H1 (cell line): Measurements from ENCODE around the gene TBC1D22A. TPM values are rescaled to one million over a fixed set of nuclear protein-coding genes. Genes with fewer than 3 reads are reported as not detected.

Source experiments
- CTCF ChIA-PET: fragments of 300-600 bp; sonication (Branson Sonifier 250); formaldehyde crosslinking; loops from one replicate; lab custom pipeline; 2021; ENCODE audit not compliant: partially characterized antibody; lab: Charles Lee
- POLR2A ChIA-PET: fragments of 300-600 bp; sonication (Branson Sonifier 250); formaldehyde crosslinking; loops from one replicate; lab custom pipeline; 2021; ENCODE audit warnings: inconsistent platforms; ENCODE audit not compliant: partially characterized antibody; lab: Charles Lee
- DNase-seq, 2 experiments: peaks; one replicate each; pipeline versions ENCODE4 v3.0.0 to v3.0.0-alpha.2; 2010 to 2022; ENCODE audit warnings: low spot score in 2 of 2, low read depth in 1 of 2, mixed read lengths in 1 of 2
- FAIRE-seq: peaks from 2 replicates; lab custom pipeline; 2011; peaks lifted over from hg19 to GRCh38; lab: Jason Lieb, UNC
- H2AFZ ChIP-seq: 2 replicates; pipeline ENCODE4 v1.8.1; 2012; ENCODE audit warnings: low read length, inconsistent platforms
- H2AK5ac ChIP-seq: 2 replicates; pipeline ENCODE4 v1.6.1; 2013; ENCODE audit warnings: low read depth, low read length
- H2BK120ac ChIP-seq: replicated peaks from 2 replicates; pipeline ENCODE3; 2013; ENCODE audit warnings: low read depth, low read length, inconsistent platforms
- H2BK12ac ChIP-seq: 2 replicates; pipeline ENCODE4 v1.6.1; 2013; ENCODE audit warnings: low read depth, low read length
- H2BK15ac ChIP-seq: 2 replicates; pipeline ENCODE4 v1.6.1; 2013; ENCODE audit warnings: low read length
- H2BK20ac ChIP-seq: 2 replicates; pipeline ENCODE4 v1.6.1; 2013; ENCODE audit warnings: low read length
- H2BK5ac ChIP-seq: 2 replicates; pipeline ENCODE4 v1.6.1; 2013; ENCODE audit warnings: low read depth, low read length
- H3K14ac ChIP-seq: 2 replicates; pipeline ENCODE4 v1.6.1; 2013; ENCODE audit warnings: inconsistent platforms; ENCODE audit not compliant: insufficient read length
- H3K18ac ChIP-seq: 2 replicates; pipeline ENCODE4 v1.6.1; 2013; ENCODE audit warnings: low read length; ENCODE audit errors: extremely low read depth
- H3K23ac ChIP-seq: 2 replicates; pipeline ENCODE4 v1.6.1; 2013; ENCODE audit warnings: inconsistent platforms; ENCODE audit not compliant: insufficient read length
- H3K23me2 ChIP-seq: 2 replicates; pipeline ENCODE4 v1.6.1; 2013; ENCODE audit warnings: low read depth, low read length
- H3K27ac ChIP-seq: 2 replicates; pipeline ENCODE4 v1.6.1; 2011; ENCODE audit warnings: low read depth, low read length, inconsistent platforms
- H3K27me3 ChIP-seq, 4 experiments: replicated peaks in 1 of 4; 1 replicate in 1 of 4; 2 replicates in 3 of 4; pipeline versions ENCODE4 v1.6.1 to v1.8.1; 2011 to 2013; ENCODE audit warnings: low read length in 3 of 4, mild to moderate bottlenecking in 3 of 4, inconsistent platforms in 2 of 4, mixed read lengths in 2 of 4, moderate library complexity in 1 of 4; ENCODE audit not compliant: control insufficient read depth in 3 of 4, insufficient read depth in 3 of 4; ENCODE audit errors: extremely low read depth in 1 of 4
- H3K36me3 ChIP-seq, 4 experiments: 2 replicates each; pipeline versions ENCODE4 v1.6.1 to v1.8.1; 2011 to 2013; ENCODE audit warnings: mild to moderate bottlenecking in 4 of 4, low read length in 3 of 4, moderate library complexity in 2 of 4, control low read depth in 1 of 4, inconsistent platforms in 1 of 4; ENCODE audit not compliant: insufficient read depth in 4 of 4, control insufficient read depth in 2 of 4
- H3K4ac ChIP-seq: replicated peaks from 2 replicates; pipeline ENCODE3; 2013; ENCODE audit warnings: low read length, low read depth, mixed read lengths, inconsistent platforms; ENCODE audit not compliant: insufficient read length
- H3K4me1 ChIP-seq, 4 experiments: replicated peaks in 1 of 4; 1 replicate in 1 of 4; 2 replicates in 3 of 4; pipeline versions ENCODE4 v1.6.1 to v1.8.1; 2011 to 2013; ENCODE audit warnings: low read length in 3 of 4, inconsistent platforms in 2 of 4, mixed read lengths in 1 of 4; ENCODE audit not compliant: insufficient read depth in 4 of 4, control insufficient read depth in 3 of 4
- H3K4me2 ChIP-seq, 2 experiments: 2 replicates each; pipeline versions ENCODE4 v1.6.1 to v1.8.1; 2011 to 2013; ENCODE audit warnings: low read depth in 2 of 2, low read length in 2 of 2, control low read depth in 1 of 2, inconsistent platforms in 1 of 2, mild to moderate bottlenecking in 1 of 2; ENCODE audit not compliant: insufficient read depth in 1 of 2
- H3K4me3 ChIP-seq, 4 experiments: fragments of 200-600, 300-600 bp in 1 of 4; sonication (generic), shearing (Covaris generic), sonication (Bioruptor Twin) in 1 of 4; 2 replicates each; pipeline versions ENCODE4 v1.5.1 to v1.8.1; 2011 to 2016; ENCODE audit warnings: low read length in 4 of 4, low read depth in 3 of 4, control low read depth in 2 of 4, inconsistent platforms in 2 of 4, mild to moderate bottlenecking in 2 of 4, mixed read lengths in 1 of 4, moderate library complexity in 1 of 4; ENCODE audit not compliant: insufficient read depth in 2 of 4; ENCODE audit errors: extremely low read depth in 1 of 4
- H3K56ac ChIP-seq: replicated peaks from 2 replicates; pipeline ENCODE3; 2013; ENCODE audit warnings: low read depth, mild to moderate bottlenecking, mixed read lengths, low read length, inconsistent platforms; ENCODE audit not compliant: insufficient read length
- H3K79me1 ChIP-seq: 2 replicates; pipeline ENCODE4 v1.6.1; 2013; ENCODE audit warnings: low read depth, low read length, control low read depth
- H3K79me2 ChIP-seq, 2 experiments: 2 replicates each; pipeline versions ENCODE4 v1.6.1 to v1.8.1; 2012 to 2013; ENCODE audit warnings: low read length in 2 of 2, mild to moderate bottlenecking in 2 of 2, inconsistent platforms in 1 of 2; ENCODE audit not compliant: insufficient read depth in 2 of 2, control insufficient read depth in 1 of 2
- H3K9ac ChIP-seq, 4 experiments: replicated peaks in 1 of 4; 1 replicate in 1 of 4; 2 replicates in 3 of 4; pipeline versions ENCODE4 v1.6.1 to v1.8.1; 2011 to 2013; ENCODE audit warnings: low read depth in 3 of 4, low read length in 3 of 4, control low read depth in 2 of 4, mild to moderate bottlenecking in 2 of 4, moderate library complexity in 2 of 4, inconsistent platforms in 1 of 4; ENCODE audit errors: extremely low read depth in 1 of 4
- H3K9me3 ChIP-seq, 2 experiments: 2 replicates each; pipeline versions ENCODE4 v1.6.1 to v1.8.1; 2012 to 2013; ENCODE audit warnings: mild to moderate bottlenecking in 2 of 2, moderate library complexity in 2 of 2, control low read depth in 1 of 2, inconsistent platforms in 1 of 2, low read depth in 1 of 2, low read length in 1 of 2, mixed read lengths in 1 of 2; ENCODE audit not compliant: insufficient read depth in 2 of 2
- H4K20me1 ChIP-seq, 2 experiments: replicated peaks in 1 of 2; 2 replicates each; pipeline versions ENCODE3 to v1.8.1; 2011 to 2013; ENCODE audit warnings: inconsistent platforms in 2 of 2, low read length in 2 of 2, mild to moderate bottlenecking in 1 of 2; ENCODE audit not compliant: insufficient read depth in 2 of 2, control insufficient read depth in 1 of 2
- H4K5ac ChIP-seq: 2 replicates; pipeline ENCODE4 v1.6.1; 2013; ENCODE audit warnings: low read length, low read depth, mixed read lengths, inconsistent platforms; ENCODE audit not compliant: insufficient read length
- H4K8ac ChIP-seq: 2 replicates; pipeline ENCODE4 v1.8.0; 2013; ENCODE audit warnings: mild to moderate bottlenecking, moderate library complexity, low read length, inconsistent platforms; ENCODE audit not compliant: insufficient read depth; ENCODE audit errors: extremely low read depth
- H4K91ac ChIP-seq: replicated peaks from 2 replicates; pipeline ENCODE3; 2013; ENCODE audit warnings: low read length, mixed read lengths, inconsistent platforms; ENCODE audit not compliant: insufficient read length
- ATF2 ChIP-seq: IDR thresholded peaks from 2 replicates; pipeline ENCODE4 v1.6.1; 2012; ENCODE audit warnings: low read length, inconsistent platforms
- CTBP2 ChIP-seq: IDR thresholded peaks from 2 replicates; pipeline ENCODE4 v1.7.0; 2011; ENCODE audit warnings: borderline replicate concordance, mild to moderate bottlenecking, moderate library complexity, mixed read lengths, low read length; ENCODE audit not compliant: insufficient read depth, insufficient read length
- KDM1A ChIP-seq: fragments of 200-600, 300-600 bp; sonication (generic); IDR thresholded peaks from 2 replicates; pipeline ENCODE4 v1.7.1; 2016; ENCODE audit warnings: mild to moderate bottlenecking, low read length, borderline replicate concordance
- KDM4A ChIP-seq: IDR thresholded peaks from one replicate; pipeline ENCODE4 v1.7.1; 2012; ENCODE audit warnings: low read depth, mild to moderate bottlenecking, moderate library complexity, low read length, inconsistent platforms; ENCODE audit not compliant: severe bottlenecking
- PHF8 ChIP-seq: fragments of 200-600 bp; sonication (generic); conservative IDR thresholded peaks from 2 replicates; pipeline ENCODE4 v1.7.1; 2012; ENCODE audit warnings: low read depth, mild to moderate bottlenecking, inconsistent platforms, low read length, moderate library complexity
- POLR2A ChIP-seq, 2 experiments: IDR thresholded peaks; 1 replicate in 1 of 2; 2 replicates in 1 of 2; pipeline ENCODE4 v1.6.1; 2011; ENCODE audit warnings: low read depth in 2 of 2, low read length in 2 of 2, mild to moderate bottlenecking in 2 of 2; ENCODE audit errors: control extremely low read depth in 1 of 2
- WGBS, 2 experiments: shearing (Covaris generic) in 1 of 2; methylation state at CpG; one replicate each; pipeline versions ENCODE4 v1.1.6 to v1.1.7; 2013 to 2015; ENCODE audit warnings: low lambda C conversion rate in 2 of 2, mixed read lengths in 2 of 2, inconsistent platforms in 1 of 2, low coverage in 1 of 2, missing lambda C conversion rate in 1 of 2; ENCODE audit not compliant: insufficient replicate concordance in 2 of 2, insufficient coverage in 1 of 2, insufficient read length in 1 of 2; ENCODE audit errors: extremely low coverage in 1 of 2, missing lambda C conversion rate in 1 of 2; 5-methylcytosine and 5-hydroxymethylcytosine counted together
- polyA plus RNA-seq, 7 experiments: library from polyadenylated mRNA; depleted of rRNA in 3 of 7; stranded (reverse) in 5 of 7; unstranded in 2 of 7; fragments of >200 nt in 5 of 7; fragments of 200-250 nt in 2 of 7; gene quantifications; 1 replicate in 5 of 7; 2 replicates in 1 of 7; 4 replicates in 1 of 7; pipeline versions ENCODE4 v1.2.1 to v1.2.3, GENCODE V29; 2011 to 2013; ENCODE audit warnings: missing spikeins in 2 of 7, mixed read lengths in 2 of 7
- total RNA-seq: library from RNA; stranded (reverse); fragmentation: NEBNext Ultra II Directional; extraction: Animal tissue kit (Norgen Biotek cat#: 25700); gene quantifications from 2 replicates; pipeline ENCODE4 v1.2.1, GENCODE V29; 2021

TBC1D22A gene
- total and polyA plus RNA-seq, 2 of the 8 experiments (the other 6 are each of a cell fraction or from before 2014, with no cell fraction given) = 11.9 to 18.4 TPM

- Histone ChIP-seq H3K79me1 (no peaks in the 10 kb centered on the region), H4K91ac (no peak overlapping the region), H4K8ac (no peak overlapping the region; the same call in 1 of the 2 replicates), H3K36me3 (no peaks in the 10 kb centered on the region), H3K23ac (no peak overlapping the region), H3K9ac (no peak overlapping the region), H2AFZ (no peak overlapping the region; the same call in 1 of the 2 replicates), H3K9me3 (0 out of 4 replicates have a peak, but pooled peaks cover 0 to 2% of the 10 kb centered on the region in 2 experiments), H2BK120ac (no peak overlapping the region), H3K4ac (no peak overlapping the region), H3K79me2 (no peaks in the 10 kb centered on the region), H2AK5ac (no peak overlapping the region), H3K4me1 (no peaks in the 10 kb centered on the region), H3K14ac (no peak overlapping the region), H3K4me2 (no peak overlapping the region), H3K23me2 (no peaks in the 10 kb centered on the region), H4K5ac (no peak overlapping the region), H2BK15ac (no peak overlapping the region; the same call in 1 of the 2 replicates), H3K18ac (no peak overlapping the region), H2BK12ac (no peak overlapping the region), H2BK20ac (no peak overlapping the region), H4K20me1 (no peaks in the 10 kb centered on the region), H3K27me3 (peaks cover 0 to 4% (median 2%) of the 10 kb centered on the region in 4 experiments; a peak in 5 of 7 replicates), H2BK5ac (no peak overlapping the region), H3K56ac (no peak overlapping the region), H3K4me3 (no peak overlapping the region), H3K27ac (no peak overlapping the region)
- 0 out of 2 replicates have a peak, but pooled peaks have one; percentile 37 for TF ChIP-seq KDM1A
- no peak for TF ChIP-seq KDM4A
- TF ChIP-seq ATF2 = no peak
- TF ChIP-seq CTBP2 = no peak
- no peak for TF ChIP-seq POLR2A (IDR thresholded peaks at IDR 0.05; ENCODE audit: control extremely low read depth in 1 of 2, low read depth in 2 of 2, low read length in 2 of 2)
- TF ChIP-seq PHF8 = no peak
- WGBS, 2 experiments = 84% methylated on average over 15 of the region's 15 CpGs; no CpG with 5 or more reads in 1 of the 2 experiments
- ChIA-PET POLR2A (interaction anchor here (1.2 to 4.4 kb wide), 3 partner anchors 7 to 13 kb away, joined by 3 to 25 read pairs (median 4); partner anchors contain the start of gene TBC1D22A), CTCF (interaction anchor here (0.7 to 2.9 kb wide), 7 partner anchors 8 to 112 kb away, joined by 3 to 15 read pairs (median 3); no protein-coding TSS in a partner anchor)
- DNase-seq = no peak
- no peak for FAIRE-seq
Measured at GRCh38 chr22:46748908-46749675, 13.4 kb upstream of the TBC1D22A start.
